HFF-Myc (cell line): Measurements from ENCODE around the gene ZNG1F.
"Not testable (repeated sequence)": the region's sequence is repeated elsewhere in the genome, so short reads cannot be mapped to it uniquely, and the experiment has no call there.

Experiments
- DNase-seq: peaks from one replicate; pipeline ENCODE4 v3.0.0-alpha.2; 2011; ENCODE audit warnings: low read depth; ENCODE audit errors: extremely low read depth
- H3K4me3 ChIP-seq: replicated peaks from 2 replicates; pipeline ENCODE4 v1.5.1; 2011; ENCODE audit warnings: low read depth, mild to moderate bottlenecking, control low read depth, low read length
- CTCF ChIP-seq: IDR thresholded peaks from 2 replicates; pipeline ENCODE4 v1.5.1; 2012; ENCODE audit warnings: mild to moderate bottlenecking, low read depth, low read length, control low read depth; ENCODE audit errors: missing control alignments

ZNG1F gene

GRCh38 chr9:41094010-41094773 lies 94.9 kb downstream of the ZNG1F start:
- DNase-seq, H3K4me3 ChIP-seq: not testable (repeated sequence)

DNA sequence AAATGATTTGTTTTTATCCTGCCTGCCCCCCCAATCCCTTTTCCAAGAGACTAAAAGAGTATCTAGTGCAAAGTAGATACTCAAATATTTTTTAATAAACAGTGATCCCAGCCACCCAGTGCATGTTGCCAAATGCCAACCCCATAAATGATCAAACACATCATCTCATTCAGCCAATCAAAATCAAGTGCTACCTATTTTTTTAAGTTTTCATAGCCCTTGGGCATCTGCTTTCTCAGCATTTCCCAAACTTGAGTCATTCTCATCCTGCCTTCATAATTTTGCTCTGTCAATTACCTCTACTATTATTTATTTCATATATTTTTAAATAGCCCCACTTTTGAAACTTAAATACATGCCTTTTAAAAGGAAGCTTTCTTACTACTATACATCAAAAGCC lies 98.2 kb downstream of the ZNG1F start:
- H3K4me3 ChIP-seq, DNase-seq: not testable (repeated sequence)

- not testable (repeated sequence) for H3K4me3 ChIP-seq, DNase-seq
Measured at GRCh38 chr9:41090386-41090785, 98.7 kb downstream of the ZNG1F start.

DNA sequence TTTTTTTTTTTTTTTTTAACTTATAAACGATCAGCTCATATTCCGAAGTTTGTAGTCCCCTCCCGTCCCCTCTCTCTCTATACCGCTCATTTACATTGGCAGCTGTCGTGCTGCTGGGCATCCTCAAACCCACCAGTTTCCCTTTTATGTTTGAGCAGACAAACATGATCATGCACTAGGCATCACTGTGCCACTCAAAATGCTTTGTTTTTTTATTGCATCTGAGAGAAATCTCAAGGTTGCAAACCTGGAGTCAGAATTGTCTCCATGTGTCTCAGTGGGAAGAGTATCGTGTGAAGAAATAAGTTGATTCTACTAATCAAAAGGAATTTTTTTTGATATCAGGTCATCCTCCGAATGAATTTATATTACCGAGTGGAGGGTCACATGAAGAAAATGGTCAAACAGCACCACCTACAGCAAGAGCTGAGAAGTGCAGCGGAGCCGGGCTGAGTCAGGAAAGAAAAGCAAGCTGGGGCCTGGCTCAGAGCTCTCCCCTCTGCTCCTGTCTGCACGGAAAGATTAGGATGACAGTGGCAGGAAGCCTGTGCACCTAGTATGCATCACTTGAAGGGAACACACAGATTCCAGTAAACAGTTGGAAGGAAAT lies 100.6 kb downstream of the ZNG1F start:
- peak; percentile 34 for TF ChIP-seq CTCF
- not testable (repeated sequence) for DNase-seq

DNA sequence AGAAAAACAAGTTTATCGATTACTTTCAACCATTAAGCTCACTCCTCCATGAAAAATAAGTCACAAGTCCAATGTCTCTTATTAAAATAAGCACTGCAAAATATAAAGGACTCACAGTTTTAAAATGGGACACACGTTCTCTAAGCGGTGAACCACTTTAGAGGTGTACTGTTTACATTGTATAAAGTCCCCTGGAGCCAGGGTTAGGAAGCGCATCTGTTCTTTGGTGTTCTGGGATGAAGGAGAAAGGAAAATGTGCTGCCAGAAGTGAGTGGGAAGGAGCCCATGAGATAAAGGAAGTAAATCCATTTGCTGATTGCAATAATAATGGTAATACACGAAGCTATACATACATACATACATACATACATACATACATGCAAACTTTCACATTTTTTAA lies 101.2 kb downstream of the ZNG1F start:
- H3K4me3 ChIP-seq, DNase-seq: not testable (repeated sequence)

More for the DNA sequence above, 100.6 kb downstream of the ZNG1F start:
- not testable (repeated sequence) for H3K4me3 ChIP-seq

GRCh38 chr9:41087157-41087780 lies 101.8 kb downstream of the ZNG1F start:
- not testable (repeated sequence) for DNase-seq, H3K4me3 ChIP-seq

DNA sequence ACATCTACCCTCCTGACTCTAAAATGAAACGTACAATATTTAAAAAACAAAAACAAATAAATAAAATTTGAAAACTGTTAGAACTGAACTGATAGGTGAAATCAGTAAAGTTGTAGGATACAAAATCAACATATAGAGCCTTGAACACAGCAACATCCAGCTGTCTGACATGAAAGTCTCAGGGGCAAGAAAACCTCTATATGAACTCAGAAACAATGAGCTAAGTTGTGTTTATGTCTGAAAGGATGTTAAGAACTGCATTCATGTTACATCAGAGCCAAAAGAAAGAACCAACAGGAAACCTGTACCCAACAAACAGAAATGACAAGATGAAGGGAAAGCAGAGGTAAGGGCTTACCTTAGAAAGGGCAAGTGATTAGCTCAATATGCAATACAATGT lies 102.4 kb downstream of the ZNG1F start:
- H3K4me3 ChIP-seq, DNase-seq: not testable (repeated sequence)

GRCh38 chr9:41086215-41086614 lies 102.9 kb downstream of the ZNG1F start:
- H3K4me3 ChIP-seq, DNase-seq: not testable (repeated sequence)

DNA sequence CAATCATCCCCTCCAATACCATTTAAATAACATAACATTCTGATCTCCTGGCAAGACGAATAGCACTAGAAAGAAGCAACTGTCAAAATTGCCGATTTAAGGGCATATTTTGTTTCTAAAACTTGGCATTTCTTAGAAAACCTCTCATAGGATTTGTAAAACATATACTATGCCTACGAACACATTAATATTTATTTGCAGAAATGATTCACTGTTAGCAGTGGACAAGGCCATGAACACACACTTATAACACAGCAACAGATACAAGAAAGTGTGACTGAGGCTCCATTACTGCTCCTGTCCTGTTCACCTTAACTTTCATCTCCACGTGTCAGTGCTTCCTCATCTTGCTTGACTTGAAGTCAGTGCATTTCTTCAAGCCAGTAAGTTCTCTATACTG lies 106.8 kb downstream of the ZNG1F start:
- H3K4me3 ChIP-seq, DNase-seq: not testable (repeated sequence)
